ENCODE results near the gene STK10.

The STK10 gene

GRCh38 chr5:172093559-172093958 is 94.5 kb downstream of the STK10 start:
- H3K9me3 ChIP-seq (ENCODE audit: control insufficient read depth, low read length), result no peaks in the 10 kb centered on the region
- H3K27ac ChIP-seq (ENCODE audit: insufficient read depth, low read length, poor library complexity, severe bottlenecking), result no peak overlapping the region
- peaks cover 91% of the 10 kb centered on the region for H3K36me3 ChIP-seq (ENCODE audit: control insufficient read depth, insufficient read depth, low read length)
- no peak overlapping the region for H3K4me3 ChIP-seq (ENCODE audit: insufficient read depth, low read depth, low read length, poor library complexity, severe bottlenecking)
- no peaks in the 10 kb centered on the region for H3K4me1 ChIP-seq (ENCODE audit: control insufficient read depth, insufficient read depth, low read length, poor library complexity, severe bottlenecking)
- no peak for DNase-seq
- H3K27me3 ChIP-seq (replicated peaks; ENCODE audit: control insufficient read depth, insufficient read depth, low read length, poor library complexity, severe bottlenecking), result no peaks in the 10 kb centered on the region

- Histone ChIP-seq H3K27ac (ENCODE audit: insufficient read depth, low read length, poor library complexity, severe bottlenecking) (no peak overlapping the region), H3K4me1 (ENCODE audit: control insufficient read depth, insufficient read depth, low read length, poor library complexity, severe bottlenecking) (no peaks in the 10 kb centered on the region), H3K9me3 (ENCODE audit: control insufficient read depth, low read length) (no peaks in the 10 kb centered on the region), H3K4me3 (ENCODE audit: insufficient read depth, low read depth, low read length, poor library complexity, severe bottlenecking) (no peak overlapping the region), H3K36me3 (ENCODE audit: control insufficient read depth, insufficient read depth, low read length) (peaks cover 79% of the 10 kb centered on the region), H3K27me3 (replicated peaks; ENCODE audit: control insufficient read depth, insufficient read depth, low read length, poor library complexity, severe bottlenecking) (no peaks in the 10 kb centered on the region)
- no peak for DNase-seq
Measured at GRCh38 chr5:172091956-172092732, 95.9 kb downstream of the STK10 start.

- no peak overlapping the region for H3K27ac ChIP-seq (ENCODE audit: insufficient read depth, low read length, poor library complexity, severe bottlenecking)
Measured at GRCh38 chr5:172090976-172091547, 97.0 kb downstream of the STK10 start.

GRCh38 chr5:172089298-172090117 is 98.5 kb downstream of the STK10 start:
- peaks cover 65% of the 10 kb centered on the region for H3K36me3 ChIP-seq (ENCODE audit: control insufficient read depth, insufficient read depth, low read length)

More at GRCh38 chr5:172090976-172091547, 97.0 kb downstream of the STK10 start:
- Histone ChIP-seq H3K4me3 (ENCODE audit: insufficient read depth, low read depth, low read length, poor library complexity, severe bottlenecking) (no peak overlapping the region), H3K36me3 (ENCODE audit: control insufficient read depth, insufficient read depth, low read length) (peaks cover 75% of the 10 kb centered on the region), H3K4me1 (ENCODE audit: control insufficient read depth, insufficient read depth, low read length, poor library complexity, severe bottlenecking) (no peaks in the 10 kb centered on the region), H3K9me3 (ENCODE audit: control insufficient read depth, low read length) (no peaks in the 10 kb centered on the region), H3K27me3 (replicated peaks; ENCODE audit: control insufficient read depth, insufficient read depth, low read length, poor library complexity, severe bottlenecking) (no peaks in the 10 kb centered on the region)
- DNase-seq, result no peak

GRCh38 chr5:172088801-172089200 is 99.2 kb downstream of the STK10 start:
- no peaks in the 10 kb centered on the region for H3K27me3 ChIP-seq (replicated peaks; ENCODE audit: control insufficient read depth, insufficient read depth, low read length, poor library complexity, severe bottlenecking)
- H3K4me1 ChIP-seq (ENCODE audit: control insufficient read depth, insufficient read depth, low read length, poor library complexity, severe bottlenecking), result no peaks in the 10 kb centered on the region
- no peak overlapping the region for H3K4me3 ChIP-seq (ENCODE audit: insufficient read depth, low read depth, low read length, poor library complexity, severe bottlenecking)
- DNase-seq, result no peak
- H3K27ac ChIP-seq (ENCODE audit: insufficient read depth, low read length, poor library complexity, severe bottlenecking), result no peak overlapping the region
- H3K36me3 ChIP-seq (ENCODE audit: control insufficient read depth, insufficient read depth, low read length), result peaks cover 59% of the 10 kb centered on the region
- H3K9me3 ChIP-seq (ENCODE audit: control insufficient read depth, low read length), result no peaks in the 10 kb centered on the region

More at GRCh38 chr5:172089298-172090117, 98.5 kb downstream of the STK10 start:
- H3K27ac ChIP-seq (ENCODE audit: insufficient read depth, low read length, poor library complexity, severe bottlenecking), result no peak overlapping the region
- H3K9me3 ChIP-seq (ENCODE audit: control insufficient read depth, low read length), result no peaks in the 10 kb centered on the region
- no peaks in the 10 kb centered on the region for H3K4me1 ChIP-seq (ENCODE audit: control insufficient read depth, insufficient read depth, low read length, poor library complexity, severe bottlenecking)
- H3K27me3 ChIP-seq (replicated peaks; ENCODE audit: control insufficient read depth, insufficient read depth, low read length, poor library complexity, severe bottlenecking), result no peaks in the 10 kb centered on the region
- no peak overlapping the region for H3K4me3 ChIP-seq (ENCODE audit: insufficient read depth, low read depth, low read length, poor library complexity, severe bottlenecking)
- no peak for DNase-seq

- no peaks in the 10 kb centered on the region for H3K27me3 ChIP-seq (replicated peaks; ENCODE audit: control insufficient read depth, insufficient read depth, low read length, poor library complexity, severe bottlenecking)
- DNase-seq, result no peak
- no peak overlapping the region for H3K4me3 ChIP-seq (ENCODE audit: insufficient read depth, low read depth, low read length, poor library complexity, severe bottlenecking)
- no peaks in the 10 kb centered on the region for H3K4me1 ChIP-seq (ENCODE audit: control insufficient read depth, insufficient read depth, low read length, poor library complexity, severe bottlenecking)
- H3K36me3 ChIP-seq (ENCODE audit: control insufficient read depth, insufficient read depth, low read length), result peaks cover 55% of the 10 kb centered on the region
- H3K9me3 ChIP-seq (ENCODE audit: control insufficient read depth, low read length), result no peaks in the 10 kb centered on the region
- no peak overlapping the region for H3K27ac ChIP-seq (ENCODE audit: insufficient read depth, low read length, poor library complexity, severe bottlenecking)
Measured at GRCh38 chr5:172086194-172086975, 101.6 kb downstream of the STK10 start.

- peaks cover 55% of the 10 kb centered on the region for H3K36me3 ChIP-seq (ENCODE audit: control insufficient read depth, insufficient read depth, low read length)
Measured at GRCh38 chr5:172085738-172086137, 102.3 kb downstream of the STK10 start.

GRCh38 chr5:172082180-172082579 is 105.8 kb downstream of the STK10 start:
- H3K4me3 ChIP-seq (ENCODE audit: insufficient read depth, low read depth, low read length, poor library complexity, severe bottlenecking), result no peak overlapping the region
- no peaks in the 10 kb centered on the region for H3K27me3 ChIP-seq (replicated peaks; ENCODE audit: control insufficient read depth, insufficient read depth, low read length, poor library complexity, severe bottlenecking)
- no peaks in the 10 kb centered on the region for H3K4me1 ChIP-seq (ENCODE audit: control insufficient read depth, insufficient read depth, low read length, poor library complexity, severe bottlenecking)
- H3K36me3 ChIP-seq (ENCODE audit: control insufficient read depth, insufficient read depth, low read length), result peaks cover 65% of the 10 kb centered on the region
- no peaks in the 10 kb centered on the region for H3K9me3 ChIP-seq (ENCODE audit: control insufficient read depth, low read length)
- no peak for DNase-seq
- peak overlapping the region; percentile 6 for H3K27ac ChIP-seq (ENCODE audit: insufficient read depth, low read length, poor library complexity, severe bottlenecking)

More at GRCh38 chr5:172085738-172086137, 102.3 kb downstream of the STK10 start:
- no peak for DNase-seq
- H3K4me3 ChIP-seq (ENCODE audit: insufficient read depth, low read depth, low read length, poor library complexity, severe bottlenecking), result no peak overlapping the region
- no peak overlapping the region for H3K27ac ChIP-seq (ENCODE audit: insufficient read depth, low read length, poor library complexity, severe bottlenecking)
- H3K27me3 ChIP-seq (replicated peaks; ENCODE audit: control insufficient read depth, insufficient read depth, low read length, poor library complexity, severe bottlenecking), result no peaks in the 10 kb centered on the region
- no peaks in the 10 kb centered on the region for H3K4me1 ChIP-seq (ENCODE audit: control insufficient read depth, insufficient read depth, low read length, poor library complexity, severe bottlenecking)
- no peaks in the 10 kb centered on the region for H3K9me3 ChIP-seq (ENCODE audit: control insufficient read depth, low read length)

- H3K9me3 ChIP-seq (ENCODE audit: control insufficient read depth, low read length), result no peaks in the 10 kb centered on the region
- no peak for DNase-seq
- peaks cover 72% of the 10 kb centered on the region for H3K36me3 ChIP-seq (ENCODE audit: control insufficient read depth, insufficient read depth, low read length)
- H3K27me3 ChIP-seq (replicated peaks; ENCODE audit: control insufficient read depth, insufficient read depth, low read length, poor library complexity, severe bottlenecking), result no peaks in the 10 kb centered on the region
- no peak overlapping the region for H3K4me3 ChIP-seq (ENCODE audit: insufficient read depth, low read depth, low read length, poor library complexity, severe bottlenecking)
- no peaks in the 10 kb centered on the region for H3K4me1 ChIP-seq (ENCODE audit: control insufficient read depth, insufficient read depth, low read length, poor library complexity, severe bottlenecking)
- no peak overlapping the region for H3K27ac ChIP-seq (ENCODE audit: insufficient read depth, low read length, poor library complexity, severe bottlenecking)
Measured at GRCh38 chr5:172079876-172080275, 108.1 kb downstream of the STK10 start.
